Measurements from ENCODE around the gene TOP1. TPM values are rescaled to one million over a fixed set of nuclear protein-coding genes. Genes with fewer than 3 reads are reported as not detected.

TOP1 gene
- total RNA-seq, 1 donor from 2014 or later: 117 TPM

- Mint-ChIP-seq H3K27ac (no peak overlapping the region), H3K36me3 (ENCODE audit: low read depth) (peaks cover 2% of the 10 kb centered on the region), H3K4me3 (no peak overlapping the region), H3K9me3 (no peaks in the 10 kb centered on the region), H3K4me1 (peaks cover 52% of the 10 kb centered on the region), H3K27me3 (no peaks in the 10 kb centered on the region)
- no peak for DNase-seq
- intact Hi-C loops (cut with micrococcal nuclease): loop anchor here (10.0 kb wide), 1 partner anchor 435 kb away; no protein-coding TSS in a partner anchor
These were observed 18.7 kb upstream of the TOP1 start for GRCh38 chr20:41009946-41010345.

DNA sequence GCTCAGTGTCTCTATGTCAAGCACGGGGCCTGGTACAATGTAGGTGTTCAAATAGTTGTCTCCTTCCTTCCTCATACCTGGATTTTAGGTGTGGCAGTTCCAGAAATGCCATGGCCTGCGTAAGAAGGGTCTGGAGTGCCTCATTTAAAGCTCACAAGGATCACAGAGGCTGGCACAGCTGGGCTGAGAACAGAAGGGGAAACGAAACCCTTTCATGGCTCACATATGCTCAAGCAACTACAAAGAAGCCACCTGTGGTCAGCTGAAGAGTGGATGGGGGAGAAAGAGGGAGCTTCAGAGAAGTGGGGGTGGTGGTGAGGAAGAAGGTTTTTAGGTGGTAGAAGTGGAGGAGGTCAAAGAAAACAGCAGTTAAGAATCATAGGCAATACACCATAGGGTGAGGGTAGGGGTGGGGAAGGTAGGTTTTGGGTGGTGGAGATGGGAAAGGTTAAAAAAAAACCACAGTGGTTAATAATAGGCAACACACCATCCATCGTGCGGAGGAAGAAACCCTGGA is 17.0 kb upstream of the TOP1 start:
- Mint-ChIP-seq H3K36me3 (ENCODE audit: low read depth) (peaks cover 2% of the 10 kb centered on the region), H3K4me3 (peak overlapping the region; percentile 50), H3K4me1 (peaks cover 41% of the 10 kb centered on the region), H3K27me3 (no peaks in the 10 kb centered on the region), H3K27ac (peak overlapping the region; percentile 48), H3K9me3 (no peaks in the 10 kb centered on the region)
- intact Hi-C loops (cut with micrococcal nuclease): no loop called here
- DNase-seq: peak; percentile 73

DNA sequence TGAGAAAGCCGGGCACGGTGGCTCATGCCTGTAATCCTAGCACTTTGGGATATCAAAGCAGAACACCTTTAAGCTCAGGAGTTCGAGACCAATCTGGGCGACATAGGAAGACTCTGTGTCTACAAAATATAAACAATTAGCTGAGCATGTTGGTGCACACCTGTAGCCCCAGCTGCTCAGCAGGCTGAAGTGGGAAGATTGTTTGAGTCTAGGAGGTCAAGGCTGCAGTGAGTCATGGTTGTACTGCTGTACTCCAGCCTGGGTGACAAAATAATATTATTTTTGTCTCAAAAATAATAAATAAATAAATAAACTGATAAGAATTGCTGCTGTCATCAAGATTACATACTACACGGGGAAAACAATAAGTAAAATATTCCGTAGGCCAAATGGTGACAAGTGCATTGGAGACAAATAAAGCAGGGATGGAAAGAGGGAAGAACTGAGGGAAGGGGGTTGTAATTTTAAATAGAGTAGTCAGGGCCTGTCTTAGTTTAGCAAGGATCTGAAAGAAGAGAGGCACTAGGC is 14.0 kb upstream of the TOP1 start:
- intact Hi-C loops (cut with micrococcal nuclease): no loop called here
- H3K27me3 Mint-ChIP-seq: no peaks in the 10 kb centered on the region
- DNase-seq: no peak
- no peaks in the 10 kb centered on the region for H3K36me3 Mint-ChIP-seq (ENCODE audit: low read depth)
- H3K27ac Mint-ChIP-seq: no peak overlapping the region
- peaks cover 26% of the 10 kb centered on the region for H3K4me1 Mint-ChIP-seq
- no peaks in the 10 kb centered on the region for H3K9me3 Mint-ChIP-seq
- H3K4me3 Mint-ChIP-seq: no peak overlapping the region

- Mint-ChIP-seq H3K36me3 (ENCODE audit: low read depth) (no peaks in the 10 kb centered on the region), H3K4me3 (no peak overlapping the region), H3K27ac (no peak overlapping the region), H3K9me3 (no peaks in the 10 kb centered on the region), H3K4me1 (peaks cover 6% of the 10 kb centered on the region), H3K27me3 (peaks cover 5% of the 10 kb centered on the region)
- DNase-seq: no peak
- intact Hi-C loops (cut with micrococcal nuclease): no loop called here
These were observed 11.1 kb upstream of the TOP1 start for GRCh38 chr20:41017448-41018042.

GRCh38 chr20:41018153-41018552 is 10.5 kb upstream of the TOP1 start:
- no peak for DNase-seq
- no peak overlapping the region for H3K27ac Mint-ChIP-seq
- H3K27me3 Mint-ChIP-seq: peaks cover 5% of the 10 kb centered on the region
- intact Hi-C loops (cut with micrococcal nuclease): no loop called here
- H3K9me3 Mint-ChIP-seq: no peaks in the 10 kb centered on the region
- no peaks in the 10 kb centered on the region for H3K36me3 Mint-ChIP-seq (ENCODE audit: low read depth)
- peaks cover 2% of the 10 kb centered on the region for H3K4me1 Mint-ChIP-seq
- no peak overlapping the region for H3K4me3 Mint-ChIP-seq

DNA sequence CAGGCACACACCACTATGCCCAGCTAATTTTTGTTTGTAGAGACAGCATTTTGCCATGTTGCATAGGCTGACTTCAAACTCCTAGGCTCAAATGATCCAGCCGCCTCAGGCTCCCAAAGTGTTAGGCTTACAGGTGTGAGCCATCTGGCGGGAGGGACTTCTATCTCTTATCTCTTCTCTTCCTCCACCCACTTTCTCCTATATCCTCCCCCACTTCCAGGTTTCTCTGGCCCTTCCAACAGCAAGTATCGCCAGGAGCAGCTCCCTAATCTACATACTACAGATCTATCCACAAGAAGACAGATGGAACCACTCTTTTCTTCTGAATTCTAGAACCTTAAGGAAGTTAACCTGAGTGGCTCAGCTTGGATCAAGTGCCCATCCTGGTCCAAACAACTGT is 5.1 kb upstream of the TOP1 start:
- Mint-ChIP-seq H3K4me3 (no peak overlapping the region), H3K27ac (no peak overlapping the region), H3K27me3 (peaks cover 5% of the 10 kb centered on the region), H3K9me3 (no peaks in the 10 kb centered on the region), H3K36me3 (ENCODE audit: low read depth) (no peaks in the 10 kb centered on the region), H3K4me1 (peaks cover 10% of the 10 kb centered on the region)
- DNase-seq: no peak
- intact Hi-C loops (cut with micrococcal nuclease): loop anchor here (10.0 kb wide), 1 partner anchor 291 kb away; the partner anchor contains the start of gene ZHX3

DNA sequence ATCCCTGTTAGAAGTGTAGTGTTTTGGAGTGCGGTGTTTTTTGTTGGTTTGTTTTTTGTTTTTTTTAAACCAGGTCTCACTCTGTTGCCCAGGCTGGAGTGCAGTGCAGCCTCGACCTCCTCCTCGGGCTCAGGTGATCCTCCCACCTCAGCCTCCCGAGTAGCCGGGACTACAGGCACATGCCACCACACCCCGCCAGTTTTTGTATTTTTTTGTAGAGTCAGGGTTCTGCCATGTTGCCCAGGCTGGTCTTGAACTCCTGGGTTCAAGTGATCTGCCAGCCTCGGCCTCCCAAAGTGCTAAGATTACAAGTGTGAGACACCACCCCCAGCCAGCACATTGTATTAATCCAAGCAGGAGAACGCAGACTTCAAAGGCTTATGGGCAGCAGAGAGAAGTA is 1.3 kb upstream of the TOP1 start:
- peaks cover 30% of the 10 kb centered on the region for H3K4me1 Mint-ChIP-seq
- H3K4me3 Mint-ChIP-seq: peak overlapping the region; percentile 84
- intact Hi-C loops (cut with micrococcal nuclease): loop anchor here (5.0 to 10.0 kb wide), 2 partner anchors 65 to 287 kb away; partner anchors contain the start of gene ZHX3
- no peak for DNase-seq
- no peaks in the 10 kb centered on the region for H3K27me3 Mint-ChIP-seq
- H3K9me3 Mint-ChIP-seq: no peaks in the 10 kb centered on the region
- H3K27ac Mint-ChIP-seq: peak overlapping the region; percentile 89
- peaks cover 28% of the 10 kb centered on the region for H3K36me3 Mint-ChIP-seq (ENCODE audit: low read depth)

- intact Hi-C loops (cut with micrococcal nuclease): loop anchor here (1.0 to 10.0 kb wide), 6 partner anchors 20 to 287 kb away; partner anchors contain the start of gene ZHX3
- H3K27me3 Mint-ChIP-seq: no peaks in the 10 kb centered on the region
- H3K36me3 Mint-ChIP-seq (ENCODE audit: low read depth): peaks cover 33% of the 10 kb centered on the region
- no peaks in the 10 kb centered on the region for H3K9me3 Mint-ChIP-seq
- peak overlapping the region; percentile 84 for H3K4me3 Mint-ChIP-seq
- peak; percentile 67 for DNase-seq
- H3K27ac Mint-ChIP-seq: peak overlapping the region; percentile 89
- peaks cover 35% of the 10 kb centered on the region for H3K4me1 Mint-ChIP-seq
These were observed 707 bp upstream of the TOP1 start for GRCh38 chr20:41027872-41028358.

GRCh38 chr20:41029150-41029901 is 704 bp downstream of the TOP1 start:
- intact Hi-C loops (cut with micrococcal nuclease): loop anchor here (5.0 to 10.0 kb wide), 2 partner anchors 63 to 285 kb away; partner anchors contain the start of gene ZHX3
- peak overlapping the region; percentile 84 for H3K4me3 Mint-ChIP-seq

DNA sequence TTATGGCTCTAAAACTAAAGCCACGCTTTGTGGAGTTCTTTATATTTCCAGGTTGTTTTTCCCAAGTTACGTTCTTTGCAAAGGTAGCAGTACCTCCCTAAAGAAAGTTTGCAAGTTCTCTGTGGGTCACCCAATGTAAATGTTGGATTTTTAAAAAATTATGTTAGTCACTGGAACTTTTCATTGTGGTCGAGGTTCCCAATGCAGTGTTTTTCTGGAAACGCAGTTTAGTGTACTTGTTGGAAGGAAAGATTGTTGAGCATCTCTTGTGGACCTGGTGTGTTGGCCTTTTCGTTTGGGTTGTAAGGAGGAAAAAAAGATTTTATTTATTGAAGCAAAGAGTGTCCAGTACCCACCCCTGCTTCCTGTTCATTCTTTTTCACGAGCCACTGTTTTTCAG is 1.4 kb downstream of the TOP1 start:
- intact Hi-C loops (cut with micrococcal nuclease): loop anchor here (1.0 kb wide), 1 partner anchor 8 kb away; no protein-coding TSS in a partner anchor
- DNase-seq: no peak
- peak overlapping the region; percentile 95 for H3K27ac Mint-ChIP-seq
- peaks cover 52% of the 10 kb centered on the region for H3K4me1 Mint-ChIP-seq
- no peaks in the 10 kb centered on the region for H3K9me3 Mint-ChIP-seq
- peak overlapping the region; percentile 81 for H3K4me3 Mint-ChIP-seq
- peaks cover 44% of the 10 kb centered on the region for H3K36me3 Mint-ChIP-seq (ENCODE audit: low read depth)
- no peaks in the 10 kb centered on the region for H3K27me3 Mint-ChIP-seq

More at GRCh38 chr20:41029150-41029901, 704 bp downstream of the TOP1 start:
- peak overlapping the region; percentile 95 for H3K27ac Mint-ChIP-seq
- H3K27me3 Mint-ChIP-seq: no peaks in the 10 kb centered on the region
- peak; percentile 84 for DNase-seq
- peaks cover 41% of the 10 kb centered on the region for H3K36me3 Mint-ChIP-seq (ENCODE audit: low read depth)
- H3K4me1 Mint-ChIP-seq: peaks cover 47% of the 10 kb centered on the region
- no peaks in the 10 kb centered on the region for H3K9me3 Mint-ChIP-seq

- Mint-ChIP-seq H3K4me3 (peak overlapping the region; percentile 81), H3K27me3 (no peaks in the 10 kb centered on the region), H3K36me3 (ENCODE audit: low read depth) (peaks cover 51% of the 10 kb centered on the region), H3K9me3 (no peaks in the 10 kb centered on the region), H3K4me1 (peaks cover 59% of the 10 kb centered on the region), H3K27ac (peak overlapping the region; percentile 9)
- DNase-seq: no peak
- intact Hi-C loops (cut with micrococcal nuclease): loop anchor here (1.0 kb wide), 1 partner anchor 8 kb away; no protein-coding TSS in a partner anchor
These were observed 2.1 kb downstream of the TOP1 start for GRCh38 chr20:41030531-41031242.

DNA sequence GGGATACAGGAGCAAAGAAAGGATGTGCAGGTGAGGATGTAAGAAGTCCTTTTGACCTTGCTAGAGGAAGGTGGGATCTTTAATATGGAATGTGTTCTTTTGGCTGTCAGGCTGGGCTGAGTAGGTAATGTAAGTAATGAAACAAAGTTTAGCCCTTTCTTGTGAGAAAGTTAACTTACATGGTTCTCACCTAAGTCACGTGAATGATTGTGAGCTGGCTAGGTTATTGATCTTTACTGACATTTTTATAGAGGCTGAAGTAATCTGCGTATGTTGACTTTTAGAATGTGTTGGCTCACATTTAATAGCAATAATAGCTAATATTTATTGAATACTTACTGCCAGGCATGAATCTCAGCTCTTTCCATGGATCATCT is 2.6 kb downstream of the TOP1 start:
- Mint-ChIP-seq H3K9me3 (no peaks in the 10 kb centered on the region), H3K27me3 (no peaks in the 10 kb centered on the region)
- intact Hi-C loops (cut with micrococcal nuclease): no loop called here

DNA sequence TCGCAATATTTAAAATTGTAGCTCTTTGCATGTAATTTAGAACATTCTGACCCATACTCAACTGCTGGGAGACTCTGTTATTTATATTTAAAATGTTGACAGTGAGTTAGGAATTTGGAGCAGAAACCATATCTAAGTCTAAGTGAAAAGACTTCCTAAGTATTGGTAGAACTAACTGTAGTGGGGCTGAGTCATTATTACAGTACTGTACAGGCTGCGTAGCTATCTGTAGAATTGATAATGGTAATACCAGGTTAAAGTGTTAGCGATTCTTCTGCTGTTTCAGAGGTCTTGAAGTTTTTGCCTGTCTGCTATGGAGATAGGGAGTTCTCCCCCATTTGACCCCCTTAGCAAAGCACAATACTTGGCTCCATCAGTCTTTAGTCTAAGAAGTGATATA is 3.6 kb downstream of the TOP1 start:
- Mint-ChIP-seq H3K36me3 (ENCODE audit: low read depth) (peaks cover 62% of the 10 kb centered on the region), H3K27me3 (no peaks in the 10 kb centered on the region), H3K9me3 (no peaks in the 10 kb centered on the region), H3K4me1 (peaks cover 64% of the 10 kb centered on the region), H3K27ac (no peak overlapping the region), H3K4me3 (peak overlapping the region; percentile 81)
- intact Hi-C loops (cut with micrococcal nuclease): no loop called here
- DNase-seq: no peak

More for the DNA sequence above, 2.6 kb downstream of the TOP1 start:
- peaks cover 55% of the 10 kb centered on the region for H3K36me3 Mint-ChIP-seq (ENCODE audit: low read depth)
- no peak for DNase-seq
- H3K4me1 Mint-ChIP-seq: peaks cover 61% of the 10 kb centered on the region
- H3K27ac Mint-ChIP-seq: peak overlapping the region; percentile 9
- H3K4me3 Mint-ChIP-seq: peak overlapping the region; percentile 81
